Activated CD4-positive, alpha-beta T cell treated with anti-CD3 and anti-CD28 coated beads, Interleukin-2, amount 50 U/mL, for 16 hours (primary cell): ENCODE measurements around the gene GGN.
"Not testable (repeated sequence)": the region's sequence is repeated elsewhere in the genome, so short reads cannot be mapped to it uniquely, and the experiment has no call there.

ENCODE experiments used
- DNase-seq: peaks from one replicate; pipeline ENCODE4 v3.0.0-alpha.2; 2020

Gene GGN

GRCh38 chr19:38387550-38388348 lies at the start of gene GGN:
Gene GGN, minus strand, starts transcription at chr19:38388034. Its CDS starts 773 bp downstream, at chr19:38387261.
- DNase-seq: peak; percentile 83

GRCh38 chr19:38437295-38437694 lies 49.5 kb upstream of the GGN start:
- no peak for DNase-seq

- DNase-seq: no peak
Observed at GRCh38 chr19:38434549-38435051, 46.8 kb upstream of the GGN start.

- DNase-seq: peak; percentile 74
Observed at GRCh38 chr19:38433268-38433733, 45.5 kb upstream of the GGN start, which contains the start of gene RYR1. Gene RYR1, plus strand, starts transcription at chr19:38433691. Its CDS starts 139 bp downstream, at chr19:38433830.

GRCh38 chr19:38430931-38431330 lies 43.1 kb upstream of the GGN start:
- DNase-seq: no peak

- DNase-seq: no peak
Observed at GRCh38 chr19:38429811-38430156, 42.0 kb upstream of the GGN start.

- peak; percentile 66 for DNase-seq
Observed at GRCh38 chr19:38429055-38429810, 41.4 kb upstream of the GGN start.

- peak; percentile 91 for DNase-seq
Observed at GRCh38 chr19:38427035-38427677, 39.3 kb upstream of the GGN start.

- DNase-seq: peak; percentile 69
Observed at GRCh38 chr19:38425810-38426466, 38.1 kb upstream of the GGN start, which contains the start of gene RASGRP4. Gene RASGRP4, minus strand, starts transcription at chr19:38426219. Its CDS starts 128 bp downstream, at chr19:38426091.

GRCh38 chr19:38425222-38425809 lies 37.5 kb upstream of the GGN start:
- DNase-seq: no peak

GRCh38 chr19:38424272-38424671 lies 36.4 kb upstream of the GGN start:
- DNase-seq: no peak

- no peak for DNase-seq
Observed at GRCh38 chr19:38422438-38422837, 34.6 kb upstream of the GGN start.

- DNase-seq: no peak
Observed at GRCh38 chr19:38421856-38422255, 34.0 kb upstream of the GGN start.

- no peak for DNase-seq
Observed at GRCh38 chr19:38420935-38421334, 33.1 kb upstream of the GGN start.

GRCh38 chr19:38417544-38418506 lies 30.0 kb upstream of the GGN start:
- peak; percentile 80 for DNase-seq

GRCh38 chr19:38417146-38417543 lies 29.3 kb upstream of the GGN start:
- DNase-seq: no peak

- no peak for DNase-seq
Observed at GRCh38 chr19:38413416-38413815, 25.6 kb upstream of the GGN start.

- DNase-seq: no peak
Observed at GRCh38 chr19:38412961-38413360, 25.1 kb upstream of the GGN start.

GRCh38 chr19:38412491-38412890 lies 24.7 kb upstream of the GGN start:
- DNase-seq: no peak

GRCh38 chr19:38411898-38412297 lies 24.1 kb upstream of the GGN start:
- not testable (repeated sequence) for DNase-seq
